NOMO-1 treated with DMSO at 0.1 percent for 48 hours (cell line): Measurements from ENCODE around the gene KIZ.

Experiments
- DNase-seq: peaks from one replicate; lab custom pipeline; 2025; ENCODE audit not compliant: unreplicated experiment; lab: John Stamatoyannopoulos, UW

Gene KIZ

GRCh38 chr20:21174516-21175239 lies 48.8 kb downstream of the KIZ start:
- DNase-seq = no peak

GRCh38 chr20:21175433-21175832 lies 49.6 kb downstream of the KIZ start:
- DNase-seq = no peak

GRCh38 chr20:21177767-21178166 lies 51.9 kb downstream of the KIZ start:
- no peak for DNase-seq

GRCh38 chr20:21179757-21180156 lies 53.9 kb downstream of the KIZ start:
- no peak for DNase-seq

- no peak for DNase-seq
These were observed 54.4 kb downstream of the KIZ start for GRCh38 chr20:21180248-21180647.

- no peak for DNase-seq
These were observed 55.1 kb downstream of the KIZ start for GRCh38 chr20:21181028-21181427.

- peak; percentile 65 for DNase-seq
These were observed 57.1 kb downstream of the KIZ start for GRCh38 chr20:21182832-21183563.

GRCh38 chr20:21183722-21184121 lies 57.8 kb downstream of the KIZ start:
- no peak for DNase-seq

GRCh38 chr20:21184819-21185218 lies 58.9 kb downstream of the KIZ start:
- DNase-seq = no peak

- no peak for DNase-seq
These were observed 60.0 kb downstream of the KIZ start for GRCh38 chr20:21185849-21186248.

GRCh38 chr20:21189761-21190523 lies 64.1 kb downstream of the KIZ start:
- no peak for DNase-seq

- no peak for DNase-seq
These were observed 65.0 kb downstream of the KIZ start for GRCh38 chr20:21190869-21191268.

- no peak for DNase-seq
These were observed 66.0 kb downstream of the KIZ start for GRCh38 chr20:21191839-21192238.

- DNase-seq = no peak
These were observed 76.4 kb downstream of the KIZ start for GRCh38 chr20:21202259-21202658.

- no peak for DNase-seq
These were observed 77.3 kb downstream of the KIZ start for GRCh38 chr20:21203088-21203656.

- no peak for DNase-seq
These were observed 80.7 kb downstream of the KIZ start for GRCh38 chr20:21206584-21206983.

- DNase-seq = no peak
These were observed 83.1 kb downstream of the KIZ start for GRCh38 chr20:21208999-21209398.

GRCh38 chr20:21209668-21210067 lies 83.8 kb downstream of the KIZ start:
- no peak for DNase-seq

- no peak for DNase-seq
These were observed 87.8 kb downstream of the KIZ start for GRCh38 chr20:21213691-21214090.

GRCh38 chr20:21214431-21214830 lies 88.5 kb downstream of the KIZ start:
- no peak for DNase-seq

- no peak for DNase-seq
These were observed 93.8 kb downstream of the KIZ start for GRCh38 chr20:21219686-21220085.

GRCh38 chr20:21224217-21224616 lies 98.3 kb downstream of the KIZ start:
- DNase-seq = no peak
